ENCODE results near the gene RUVBL2.

Gene RUVBL2

GRCh38 chr19:48993175-48994034 is at the start of gene RUVBL2, which contains the start of gene GYS1:
RUVBL2 (plus strand) TSS chr19:48993887; CDS start chr19:48993912, 25 bp downstream.
GYS1 (minus strand) TSS chr19:48993309; CDS start chr19:48993112, 197 bp downstream.
- DNase-seq: peak; percentile 100

GRCh38 chr19:48945415-48945814 is 48.3 kb upstream of the RUVBL2 start:
- DNase-seq: no peak

GRCh38 chr19:48945817-48946216 is 47.9 kb upstream of the RUVBL2 start:
- DNase-seq: no peak

DNA sequence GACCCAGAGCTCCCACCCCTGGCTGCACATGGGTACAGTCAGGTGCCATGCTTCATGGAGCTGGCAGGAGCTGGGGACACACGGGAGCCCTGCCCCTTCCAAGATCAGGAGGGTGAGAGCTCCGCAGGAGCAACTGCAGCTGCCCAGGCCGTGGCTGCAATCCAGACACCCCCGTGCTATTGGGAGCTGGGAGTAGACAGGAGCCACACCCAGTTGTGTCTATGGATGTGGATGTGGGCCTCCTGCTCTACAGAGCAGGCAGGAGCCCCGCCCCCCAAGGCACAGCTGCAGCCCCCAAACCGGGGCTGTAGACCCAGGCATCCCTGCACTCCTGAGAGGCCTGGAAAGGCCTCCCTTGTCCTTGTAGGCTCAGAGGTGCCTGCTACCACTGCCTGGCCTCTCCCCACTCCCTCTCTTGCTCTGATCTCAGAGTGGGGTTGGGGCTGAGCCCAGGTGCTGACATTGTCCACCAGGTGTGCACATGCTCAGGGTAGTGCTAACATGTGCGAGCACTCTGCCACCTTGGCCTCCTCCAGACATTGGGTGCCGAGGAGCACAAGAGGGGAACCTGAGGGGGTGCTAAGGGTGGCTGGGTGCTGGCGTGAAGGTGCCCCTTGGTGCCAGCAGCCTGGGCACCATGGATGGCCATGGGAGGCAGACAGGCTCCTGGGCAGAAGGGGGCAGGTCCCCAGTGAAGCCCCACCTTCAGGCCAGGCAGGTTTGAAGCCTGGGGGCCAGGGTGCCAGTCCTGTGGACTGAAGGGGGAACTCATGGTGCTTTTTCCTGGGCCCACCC is 47.0 kb upstream of the RUVBL2 start:
- no peak for DNase-seq

DNA sequence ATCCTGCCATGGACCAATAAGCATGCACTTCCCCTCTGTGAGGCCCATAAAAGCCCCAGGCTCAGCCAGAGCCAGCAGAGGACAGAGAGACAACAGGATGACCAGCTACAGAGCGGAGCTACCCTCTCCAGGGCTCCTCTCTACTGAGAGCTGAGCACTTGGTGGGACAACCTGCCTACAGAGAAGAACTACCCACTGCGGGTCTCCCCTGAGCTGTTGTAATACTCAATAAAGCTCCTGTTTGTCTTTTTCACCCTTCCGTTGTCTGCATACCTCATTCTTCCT is 46.5 kb upstream of the RUVBL2 start:
- no peak for DNase-seq

DNA sequence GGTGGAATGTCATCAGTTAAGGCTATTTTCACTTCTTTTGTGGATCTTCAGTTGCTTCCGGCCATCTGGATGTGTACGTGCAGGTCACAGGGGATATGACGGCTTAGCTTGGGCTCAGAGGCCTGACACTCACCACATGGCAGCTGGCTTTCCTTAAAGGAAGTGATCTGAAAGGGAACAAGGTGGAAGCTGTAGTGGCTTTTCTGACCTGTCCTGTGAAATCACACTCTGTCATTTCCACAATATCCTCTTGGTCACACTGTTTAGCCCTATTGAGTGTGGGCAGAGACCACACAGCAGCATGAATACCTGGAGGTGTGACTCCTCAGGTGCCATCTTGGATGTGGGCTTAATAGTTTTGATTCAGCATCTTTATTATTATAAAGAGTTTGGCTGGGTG is 43.5 kb upstream of the RUVBL2 start:
- no peak for DNase-seq

DNA sequence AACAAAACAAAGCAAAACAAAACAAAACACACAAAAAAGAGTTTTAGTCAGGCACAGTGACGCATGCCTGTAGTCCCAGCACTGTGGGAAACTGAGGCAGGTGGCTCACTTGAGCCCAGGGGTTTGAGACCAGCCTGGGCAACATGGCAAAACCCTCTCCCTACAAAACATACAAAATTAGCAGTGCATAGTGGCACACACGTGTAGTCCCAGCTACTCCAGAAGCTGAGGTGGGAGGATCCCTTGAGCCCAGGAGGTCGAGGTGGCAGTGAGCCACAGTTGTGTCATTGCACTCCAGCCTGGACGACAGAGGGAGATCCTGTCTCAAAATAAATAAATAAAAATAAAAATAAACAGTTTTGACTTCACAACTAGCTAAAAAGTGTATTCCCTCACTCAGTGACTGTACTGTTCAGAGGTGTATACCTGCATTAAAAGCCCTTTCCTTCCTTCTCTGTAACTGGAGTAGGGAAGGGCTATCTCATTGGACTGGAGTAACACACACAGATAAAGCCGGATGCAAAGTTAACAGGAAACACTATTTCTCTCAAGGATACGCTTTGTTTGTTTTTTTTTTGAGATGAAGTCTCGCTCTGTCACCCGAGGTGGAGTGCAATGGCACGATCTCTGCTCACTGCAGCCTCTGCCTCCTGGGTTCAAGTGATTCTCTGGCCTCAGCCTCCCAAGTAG is 42.7 kb upstream of the RUVBL2 start:
- DNase-seq: no peak

DNA sequence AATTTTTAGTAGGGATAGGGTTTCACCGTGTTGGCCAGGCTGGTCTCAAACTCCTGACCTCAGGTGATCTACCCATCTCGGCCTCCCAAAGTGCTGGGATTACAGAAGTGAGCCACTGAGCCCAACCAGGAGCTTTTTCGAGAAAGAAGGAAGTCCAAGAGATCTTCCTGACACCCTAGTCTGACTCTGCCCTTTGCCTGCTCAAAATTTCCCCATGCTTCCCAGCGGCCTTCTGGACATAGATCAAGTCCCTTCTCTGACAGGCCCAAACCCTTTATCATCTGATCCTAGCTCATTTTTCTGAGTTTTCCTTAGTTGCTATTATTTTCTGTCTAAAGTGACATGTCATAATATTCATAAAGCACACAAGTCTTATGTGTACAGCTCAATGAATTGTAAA is 40.5 kb upstream of the RUVBL2 start:
- DNase-seq: no peak

- DNase-seq: no peak
Observed at GRCh38 chr19:48953990-48954594, 39.6 kb upstream of the RUVBL2 start.

DNA sequence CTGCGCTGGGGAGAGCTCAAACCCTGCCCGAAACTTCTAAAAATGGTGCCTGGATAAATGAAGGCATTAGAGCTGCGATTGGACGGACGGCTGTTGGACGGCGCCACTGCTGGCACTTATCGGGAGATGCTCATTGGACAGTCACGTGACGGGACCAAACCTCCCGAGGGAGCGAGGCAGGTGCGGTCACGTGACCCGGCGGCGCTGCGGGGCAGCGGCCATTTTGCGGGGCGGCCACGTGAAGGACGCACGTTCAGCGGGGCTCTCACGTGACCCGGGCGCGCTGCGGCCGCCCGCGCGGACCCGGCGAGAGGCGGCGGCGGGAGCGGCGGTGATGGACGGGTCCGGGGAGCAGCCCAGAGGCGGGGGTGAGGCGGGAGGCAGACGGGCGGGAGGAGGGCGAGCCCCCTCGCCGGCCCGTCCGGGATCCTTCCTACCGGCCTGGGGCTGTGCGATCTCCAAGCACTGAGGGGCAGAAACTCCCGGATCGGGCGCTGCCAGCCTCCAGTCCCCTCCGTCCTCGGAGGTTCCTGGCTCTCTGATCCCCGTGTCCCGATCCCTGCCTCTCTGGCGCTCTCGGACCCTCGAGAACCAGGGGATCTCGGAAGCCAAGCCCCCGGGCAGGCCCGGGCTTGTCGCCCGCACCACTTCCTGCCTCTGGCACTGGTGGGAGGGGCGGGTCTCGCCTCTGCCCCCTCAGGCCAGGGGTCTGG is 38.9 kb upstream of the RUVBL2 start, which contains the start of gene BAX:
Gene BAX (plus strand): TSS at position 281 of the 713 bp plus-strand sequence. CDS start 54 bp downstream, at position 335.
- DNase-seq: peak; percentile 75 to 83

DNA sequence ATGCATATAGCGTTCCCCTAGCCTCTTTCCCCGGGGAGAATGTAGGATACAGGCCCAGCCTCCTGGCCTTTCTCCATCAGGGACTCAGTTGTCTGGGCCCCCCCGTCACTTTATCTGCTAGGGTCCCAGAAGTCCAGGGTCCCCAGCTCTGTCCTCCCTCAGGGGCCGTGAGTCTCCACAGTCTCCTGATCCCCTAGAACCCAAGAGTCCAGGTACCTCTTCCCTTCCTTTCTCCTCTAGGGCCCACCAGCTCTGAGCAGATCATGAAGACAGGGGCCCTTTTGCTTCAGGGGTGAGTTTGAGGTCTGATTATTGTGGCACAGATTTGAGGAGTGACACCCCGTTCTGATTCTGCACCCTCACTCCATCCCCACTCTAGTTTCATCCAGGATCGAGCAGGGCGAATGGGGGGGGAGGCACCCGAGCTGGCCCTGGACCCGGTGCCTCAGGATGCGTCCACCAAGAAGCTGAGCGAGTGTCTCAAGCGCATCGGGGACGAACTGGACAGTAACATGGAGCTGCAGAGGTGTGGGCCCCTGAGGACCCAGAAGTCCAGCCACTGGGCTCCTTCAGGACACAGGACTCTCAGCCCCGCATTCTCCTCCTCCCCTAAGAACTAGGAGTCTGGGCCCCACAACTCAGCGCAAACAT is 38.3 kb upstream of the RUVBL2 start:
- DNase-seq: no peak

GRCh38 chr19:48958006-48958405 is 35.7 kb upstream of the RUVBL2 start:
- no peak for DNase-seq

GRCh38 chr19:48959341-48960239 is 34.1 kb upstream of the RUVBL2 start:
- peak; percentile 44 to 53 for DNase-seq

DNA sequence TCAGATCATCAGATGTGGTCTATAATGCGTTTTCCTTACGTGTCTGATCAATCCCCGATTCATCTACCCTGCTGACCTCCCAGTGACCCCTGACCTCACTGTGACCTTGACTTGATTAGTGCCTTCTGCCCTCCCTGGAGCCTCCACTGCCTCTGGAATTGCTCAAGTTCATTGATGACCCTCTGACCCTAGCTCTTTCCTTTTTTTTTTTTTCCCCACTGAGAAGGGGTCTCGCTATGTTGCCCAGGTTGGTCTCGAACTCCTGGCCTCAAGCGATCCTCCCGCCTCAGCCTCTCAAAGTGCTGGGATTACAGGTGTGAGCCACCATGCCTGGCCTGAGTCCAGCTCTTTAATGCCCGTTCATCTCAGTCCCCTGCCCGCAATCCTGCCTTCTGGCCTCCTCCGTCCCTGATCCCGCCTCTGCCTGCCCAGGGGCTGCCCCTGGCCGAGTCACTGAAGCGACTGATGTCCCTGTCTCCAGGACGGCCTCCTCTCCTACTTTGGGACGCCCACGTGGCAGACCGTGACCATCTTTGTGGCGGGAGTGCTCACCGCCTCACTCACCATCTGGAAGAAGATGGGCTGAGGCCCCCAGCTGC is 32.5 kb upstream of the RUVBL2 start:
- peak; percentile 22 to 54 for DNase-seq

- no peak for DNase-seq
Observed at GRCh38 chr19:48961673-48962028, 32.0 kb upstream of the RUVBL2 start.

DNA sequence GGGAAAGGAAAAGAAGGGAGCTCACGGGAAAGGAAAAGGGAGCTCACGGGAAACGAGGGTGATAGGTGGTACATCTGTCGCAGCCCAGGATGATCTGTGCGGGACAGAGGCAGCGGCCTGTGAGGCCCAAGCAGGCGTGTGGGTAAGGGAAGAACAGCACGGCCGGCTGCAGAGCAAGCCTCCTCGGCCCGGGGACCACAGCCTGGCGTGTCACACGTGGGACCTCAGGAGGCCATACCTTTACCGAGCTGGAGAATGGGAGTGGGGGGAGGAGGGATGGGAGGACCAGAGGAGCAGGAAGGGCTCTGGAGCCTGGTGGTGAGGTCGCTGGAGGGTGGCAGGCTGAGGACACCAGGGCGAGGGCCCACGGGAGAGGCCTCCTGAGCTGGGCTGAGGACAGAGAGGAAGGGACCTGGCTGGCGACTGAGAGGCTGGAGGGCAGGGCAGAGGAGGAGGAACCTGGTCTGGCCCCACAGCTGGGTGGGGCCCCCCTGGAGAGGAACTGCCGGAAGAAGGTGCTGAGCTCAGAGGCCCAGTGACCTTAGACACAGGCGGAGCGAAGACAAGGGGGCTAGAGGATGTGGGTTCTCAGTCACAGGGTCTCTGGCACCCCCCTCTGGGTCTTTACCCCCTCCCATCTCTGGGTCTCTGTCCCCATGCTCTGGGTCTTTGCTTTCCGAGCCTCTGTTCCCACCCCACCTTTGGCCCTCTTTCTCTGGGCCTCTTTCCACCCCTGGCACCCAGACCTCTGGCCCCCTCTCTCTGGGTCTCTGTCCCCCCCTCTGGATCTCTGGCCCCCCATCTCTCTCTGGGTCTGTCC is 31.4 kb upstream of the RUVBL2 start:
- peak; percentile 75 to 82 for DNase-seq

- no peak for DNase-seq
Observed at GRCh38 chr19:48962849-48963165, 30.9 kb upstream of the RUVBL2 start.

GRCh38 chr19:48963371-48964204 is 30.1 kb upstream of the RUVBL2 start:
- peak; percentile 67 to 69 for DNase-seq
